SK-N-SH treated with all-trans-retinoic acid at 6 μM for 48 hours (cell line): Measurements from ENCODE around the gene MSMB.
"Not testable (repeated sequence)": the region's sequence is repeated elsewhere in the genome, so short reads cannot be mapped to it uniquely, and the experiment has no call there.

ENCODE experiments used
- ATAC-seq: fragments of 200-7000 bp; cut with Tn5 transposase; 3 replicates; pipeline ENCODE4 v1.9.1; 2020; ENCODE audit warnings: mild to moderate bottlenecking, moderate library complexity
- BACH2 ChIP-seq: fragments of 250-450 bp; sonication (Bioruptor Pico); IDR thresholded peaks from 2 replicates; pipeline ENCODE4 v1.9.0; 2021; ENCODE audit warnings: mild to moderate bottlenecking, borderline replicate concordance
- CREB5 ChIP-seq: fragments of 250-450 bp; sonication (Bioruptor Pico); IDR thresholded peaks from 2 replicates; pipeline ENCODE4 v1.5.1; 2020; ENCODE audit warnings: low read depth, mild to moderate bottlenecking, moderate library complexity
- CSDC2 ChIP-seq: fragments of 250-450 bp; sonication (Bioruptor Pico); IDR thresholded peaks from 2 replicates; pipeline ENCODE4 v1.5.0; 2020; ENCODE audit warnings: mild to moderate bottlenecking, moderate library complexity
- CSRNP3 ChIP-seq: fragments of 250-450 bp; sonication (Bioruptor Pico); IDR thresholded peaks from 2 replicates; pipeline ENCODE4 v1.5.1; 2021; ENCODE audit warnings: mild to moderate bottlenecking, moderate library complexity
- ESRRG ChIP-seq: fragments of 250-450 bp; sonication (Bioruptor Pico); IDR thresholded peaks from 2 replicates; pipeline ENCODE4 v1.6.1; 2021; ENCODE audit warnings: mild to moderate bottlenecking
- GLIS3 ChIP-seq: fragments of 250-450 bp; sonication (Bioruptor Pico); IDR thresholded peaks from 2 replicates; pipeline ENCODE4 v1.5.0; 2020; ENCODE audit warnings: mild to moderate bottlenecking, moderate library complexity
- ISL1 ChIP-seq: fragments of 250-450 bp; sonication (Bioruptor Pico); IDR thresholded peaks from 2 replicates; pipeline ENCODE4 v2.1.2; 2022; ENCODE audit warnings: mild to moderate bottlenecking, moderate library complexity
- OSR1 ChIP-seq: fragments of 250-450 bp; sonication (Bioruptor Pico); IDR thresholded peaks from 2 replicates; pipeline ENCODE4 v1.8.0; 2022; ENCODE audit warnings: moderate library complexity, mild to moderate bottlenecking, inconsistent platforms
- PATZ1 ChIP-seq: fragments of 250-450 bp; sonication (Bioruptor Pico); IDR thresholded peaks from 2 replicates; pipeline ENCODE4 v1.8.0; 2020; ENCODE audit warnings: mild to moderate bottlenecking, moderate library complexity, borderline replicate concordance
- POU6F1 ChIP-seq: fragments of 250-450 bp; sonication (Bioruptor Pico); IDR thresholded peaks from 2 replicates; pipeline ENCODE4 v1.8.0; 2021; ENCODE audit warnings: low read depth, mild to moderate bottlenecking, moderate library complexity, borderline replicate concordance
- PPARA ChIP-seq: fragments of 250-450 bp; sonication (Bioruptor Pico); IDR thresholded peaks from 2 replicates; pipeline ENCODE4 v1.5.0; 2020; ENCODE audit warnings: mild to moderate bottlenecking, borderline replicate concordance
- RARB ChIP-seq: fragments of 250-450 bp; sonication (Bioruptor Pico); IDR thresholded peaks from 2 replicates; pipeline ENCODE4 v1.8.0; 2021; ENCODE audit warnings: mild to moderate bottlenecking, moderate library complexity
- SNAI2 ChIP-seq: fragments of 250-450 bp; sonication (Bioruptor Pico); IDR thresholded peaks from 2 replicates; pipeline ENCODE4 v1.5.0; 2020; ENCODE audit warnings: mild to moderate bottlenecking, moderate library complexity
- TOX ChIP-seq: fragments of 250-450 bp; sonication (Bioruptor Pico); IDR thresholded peaks from 2 replicates; pipeline ENCODE4 v1.8.0; 2021; ENCODE audit warnings: mild to moderate bottlenecking, moderate library complexity, borderline replicate concordance
- TSHZ2 ChIP-seq: fragments of 250-450 bp; sonication (Bioruptor Pico); IDR thresholded peaks from 2 replicates; pipeline ENCODE4 v1.5.0; 2020; ENCODE audit warnings: mild to moderate bottlenecking, moderate library complexity
- ZC3H10 ChIP-seq: fragments of 250-450 bp; sonication (Bioruptor Pico); IDR thresholded peaks from 2 replicates; pipeline ENCODE4 v1.5.1; 2021; ENCODE audit warnings: mild to moderate bottlenecking, moderate library complexity
- ZFP3 ChIP-seq: fragments of 250-450 bp; sonication (Bioruptor Pico); IDR thresholded peaks from 2 replicates; pipeline ENCODE4 v1.5.0; 2020; ENCODE audit warnings: mild to moderate bottlenecking, moderate library complexity
- ZFP30 ChIP-seq: fragments of 450-650 bp; formaldehyde crosslinking; IDR thresholded peaks from 2 replicates; pipeline ENCODE4 v1.5.0; 2022; ENCODE audit warnings: mild to moderate bottlenecking, moderate library complexity
- ZNF70 ChIP-seq: fragments of 450-650 bp; formaldehyde crosslinking; IDR thresholded peaks from 2 replicates; pipeline ENCODE4 v1.5.0; 2020; ENCODE audit warnings: mild to moderate bottlenecking, moderate library complexity
- ZNF8 ChIP-seq: fragments of 450-650 bp; formaldehyde crosslinking; IDR thresholded peaks from 2 replicates; pipeline ENCODE4 v1.5.0; 2020; ENCODE audit warnings: mild to moderate bottlenecking, moderate library complexity

Gene MSMB

GRCh38 chr10:46050941-46051623 is 5.0 kb upstream of the MSMB start:
- TF ChIP-seq CSRNP3 (CRISPR knock-in tag) (no peak), ISL1 (no peak), PATZ1 (CRISPR knock-in tag) (no peak), TSHZ2 (CRISPR knock-in tag) (no peak), SNAI2 (CRISPR knock-in tag) (no peak), ZNF8 (CRISPR knock-in tag) (no peak), ZNF70 (CRISPR knock-in tag) (no peak), BACH2 (CRISPR knock-in tag) (no peak), RARB (CRISPR knock-in tag) (no peak), POU6F1 (CRISPR knock-in tag) (no peak), ESRRG (CRISPR knock-in tag) (no peak), PPARA (CRISPR knock-in tag) (no peak), GLIS3 (no peak), ZFP30 (CRISPR knock-in tag) (no peak), ZFP3 (CRISPR knock-in tag) (no peak), ZC3H10 (CRISPR knock-in tag) (no peak), CREB5 (CRISPR knock-in tag) (no peak), TOX (no peak)
- no peak for ATAC-seq

GRCh38 chr10:46049497-46049831 is 3.4 kb upstream of the MSMB start:
- not testable (repeated sequence) for ATAC-seq

GRCh38 chr10:46048152-46048551 is 2.1 kb upstream of the MSMB start:
- TF ChIP-seq CREB5 (CRISPR knock-in tag), result no peak
- ATAC-seq, result no peak

- ATAC-seq, result no peak
- TF ChIP-seq GLIS3, result no peak
- TF ChIP-seq RARB (CRISPR knock-in tag), result no peak
- TF ChIP-seq TSHZ2 (CRISPR knock-in tag), result no peak
- TF ChIP-seq ZNF70 (CRISPR knock-in tag), result no peak
- TF ChIP-seq ZNF8 (CRISPR knock-in tag), result no peak
- no peak for TF ChIP-seq CSDC2 (CRISPR knock-in tag)
- no peak for TF ChIP-seq OSR1 (CRISPR knock-in tag)
- TF ChIP-seq ZFP3 (CRISPR knock-in tag), result no peak
- TF ChIP-seq CSRNP3 (CRISPR knock-in tag), result no peak
- no peak for TF ChIP-seq BACH2 (CRISPR knock-in tag)
Measured at GRCh38 chr10:46042527-46042926, 3.5 kb downstream of the MSMB start.
